SK-N-SH (cell line): ENCODE results near the gene WNT1.

ENCODE experiments used
- EP300 ChIP-seq, 2 experiments: IDR thresholded peaks; 2 replicates each; pipeline versions ENCODE4 v1.4.0 to v1.6.1; 2012; ENCODE audit warnings: borderline replicate concordance in 1 of 2, low read depth in 1 of 2, low read length in 1 of 2
- RFX5 ChIP-seq: IDR thresholded peaks from 2 replicates; pipeline ENCODE4 v1.6.1; 2012; ENCODE audit warnings: mild to moderate bottlenecking, improper control_type of control experiment, low read length
- TF ChIP-seq, protein P1 (sequence below): fragments of 200-600 bp; sonication (generic); IDR thresholded peaks from 2 replicates; pipeline ENCODE4 v1.6.1; 2017; ENCODE audit warnings: antibody characterized with exemption, mild to moderate bottlenecking, moderate library complexity
- TF ChIP-seq, protein P2 (sequence below): fragments of 150-350 bp; IDR thresholded peaks from 2 replicates; pipeline ENCODE4 v1.6.1; 2016; ENCODE audit warnings: mild to moderate bottlenecking, low read depth, low read length

GRCh38 chr12:48988030-48988649, 10.0 kb downstream of the WNT1 start:
- TF ChIP-seq, protein P1, sequence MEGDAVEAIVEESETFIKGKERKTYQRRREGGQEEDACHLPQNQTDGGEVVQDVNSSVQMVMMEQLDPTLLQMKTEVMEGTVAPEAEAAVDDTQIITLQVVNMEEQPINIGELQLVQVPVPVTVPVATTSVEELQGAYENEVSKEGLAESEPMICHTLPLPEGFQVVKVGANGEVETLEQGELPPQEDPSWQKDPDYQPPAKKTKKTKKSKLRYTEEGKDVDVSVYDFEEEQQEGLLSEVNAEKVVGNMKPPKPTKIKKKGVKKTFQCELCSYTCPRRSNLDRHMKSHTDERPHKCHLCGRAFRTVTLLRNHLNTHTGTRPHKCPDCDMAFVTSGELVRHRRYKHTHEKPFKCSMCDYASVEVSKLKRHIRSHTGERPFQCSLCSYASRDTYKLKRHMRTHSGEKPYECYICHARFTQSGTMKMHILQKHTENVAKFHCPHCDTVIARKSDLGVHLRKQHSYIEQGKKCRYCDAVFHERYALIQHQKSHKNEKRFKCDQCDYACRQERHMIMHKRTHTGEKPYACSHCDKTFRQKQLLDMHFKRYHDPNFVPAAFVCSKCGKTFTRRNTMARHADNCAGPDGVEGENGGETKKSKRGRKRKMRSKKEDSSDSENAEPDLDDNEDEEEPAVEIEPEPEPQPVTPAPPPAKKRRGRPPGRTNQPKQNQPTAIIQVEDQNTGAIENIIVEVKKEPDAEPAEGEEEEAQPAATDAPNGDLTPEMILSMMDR = peak; percentile 88
- no peak for TF ChIP-seq RFX5
- TF ChIP-seq EP300 (IDR thresholded peaks at IDR 0.05; ENCODE audit: borderline replicate concordance in 1 of 2, low read depth in 1 of 2, low read length in 1 of 2) = no peak
- TF ChIP-seq, protein P2, sequence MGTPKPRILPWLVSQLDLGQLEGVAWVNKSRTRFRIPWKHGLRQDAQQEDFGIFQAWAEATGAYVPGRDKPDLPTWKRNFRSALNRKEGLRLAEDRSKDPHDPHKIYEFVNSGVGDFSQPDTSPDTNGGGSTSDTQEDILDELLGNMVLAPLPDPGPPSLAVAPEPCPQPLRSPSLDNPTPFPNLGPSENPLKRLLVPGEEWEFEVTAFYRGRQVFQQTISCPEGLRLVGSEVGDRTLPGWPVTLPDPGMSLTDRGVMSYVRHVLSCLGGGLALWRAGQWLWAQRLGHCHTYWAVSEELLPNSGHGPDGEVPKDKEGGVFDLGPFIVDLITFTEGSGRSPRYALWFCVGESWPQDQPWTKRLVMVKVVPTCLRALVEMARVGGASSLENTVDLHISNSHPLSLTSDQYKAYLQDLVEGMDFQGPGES = no peak
